ENCODE data around the gene OR51E1.

- TF ChIP-seq CTCF (IDR thresholded peaks at IDR 0.05; ENCODE audit: extremely low read depth in 1 of 2, insufficient read depth in 1 of 2, low read depth in 1 of 2, low read length in 2 of 2) (no peak), EZH2 (IDR thresholded peaks at IDR 0.05; ENCODE audit: borderline replicate concordance, low read depth, low read length, severe bottlenecking) (no peak), POLR2AphosphoS5 (IDR thresholded peaks at IDR 0.05; ENCODE audit: insufficient read depth, low read depth, low read length) (no peak), POLR2A (IDR thresholded peaks at IDR 0.05; ENCODE audit: low read depth, low read length) (no peak)
Measured at GRCh38 chr11:4643076-4643475, 706 bp upstream of the OR51E1 start.

All from endothelial cell of umbilical vein (primary cell).